Stimulated activated CD8-positive, alpha-beta memory T cell treated with anti-CD3 and anti-CD28 coated beads, Interleukin-15, amount 100 ng/mL, for 4 hours (primary cell): ENCODE data around the gene OPCML.

Experiments used
- DNase-seq, 2 donors: peaks; one replicate each; pipeline ENCODE4 v3.0.0-alpha.2; 2020; ENCODE audit warnings: low read depth in 2 of 2

OPCML gene

DNA sequence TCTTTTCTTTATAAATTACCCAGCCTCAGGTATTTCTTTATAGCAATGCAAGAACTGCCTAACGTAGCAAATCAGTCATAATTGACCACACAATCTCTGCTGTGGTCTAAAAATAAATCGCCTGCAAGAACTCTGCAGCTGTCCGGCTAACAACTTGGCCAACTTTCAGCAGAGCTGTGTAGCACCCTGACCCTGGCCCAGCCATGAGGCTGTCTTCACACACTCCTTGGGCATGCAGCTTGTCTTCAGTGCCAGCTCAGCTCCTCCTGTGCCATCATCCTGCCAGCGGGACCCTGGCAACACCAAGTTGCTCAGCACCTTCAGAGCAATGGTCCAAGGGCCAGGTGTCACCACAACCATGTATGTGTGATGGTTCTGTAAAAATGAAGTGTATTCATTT is 355.6 kb downstream of the OPCML start:
- DNase-seq = no peak

DNA sequence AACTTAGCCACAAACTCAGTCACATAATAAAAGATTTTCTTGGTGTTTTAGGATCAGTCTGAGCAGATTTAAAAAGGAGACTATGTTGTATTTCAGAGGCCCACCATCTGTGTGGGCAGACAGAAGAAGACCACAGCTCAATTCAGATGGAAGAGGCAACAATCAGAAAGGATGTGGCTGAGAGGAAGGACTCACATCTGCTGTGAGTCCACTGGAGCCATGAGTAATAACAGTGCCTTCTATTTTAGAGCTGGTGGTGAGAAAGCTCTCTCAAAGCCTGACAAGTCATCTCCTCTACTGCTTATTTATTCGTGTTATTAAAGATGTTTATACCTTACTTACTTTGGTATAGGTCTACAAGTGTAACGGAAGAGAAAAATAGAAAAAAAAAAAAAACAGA is 357.2 kb downstream of the OPCML start:
- DNase-seq = no peak

DNA sequence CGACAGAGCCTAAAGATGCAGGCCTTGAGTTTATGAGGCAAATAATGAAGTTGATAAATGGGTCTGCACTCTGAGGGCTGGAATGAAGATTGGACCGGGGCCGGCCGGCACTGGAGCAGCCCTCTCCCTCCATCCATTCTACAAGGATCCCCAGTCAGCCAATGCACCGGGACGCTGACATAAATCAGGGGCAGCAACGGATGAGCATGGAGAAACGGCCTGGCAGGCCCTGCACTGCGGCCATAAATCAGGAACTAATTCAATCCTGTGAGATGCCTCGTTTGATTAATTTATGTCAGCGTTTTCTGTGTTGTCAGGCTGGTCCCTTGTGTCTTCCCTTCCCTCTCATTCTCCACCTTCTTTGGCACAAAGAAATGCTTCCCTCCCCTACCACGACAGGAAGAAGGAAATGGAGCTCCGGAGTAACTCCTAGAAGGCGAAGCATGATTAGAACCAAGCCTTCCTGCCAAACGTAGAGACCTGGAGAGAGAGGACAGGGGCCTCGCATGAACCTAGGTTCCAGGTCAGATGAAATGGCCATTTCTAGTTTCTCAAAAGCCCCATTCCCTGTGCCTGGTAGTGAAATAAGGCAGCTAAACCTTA is 358.4 kb downstream of the OPCML start:
- no peak for DNase-seq

DNA sequence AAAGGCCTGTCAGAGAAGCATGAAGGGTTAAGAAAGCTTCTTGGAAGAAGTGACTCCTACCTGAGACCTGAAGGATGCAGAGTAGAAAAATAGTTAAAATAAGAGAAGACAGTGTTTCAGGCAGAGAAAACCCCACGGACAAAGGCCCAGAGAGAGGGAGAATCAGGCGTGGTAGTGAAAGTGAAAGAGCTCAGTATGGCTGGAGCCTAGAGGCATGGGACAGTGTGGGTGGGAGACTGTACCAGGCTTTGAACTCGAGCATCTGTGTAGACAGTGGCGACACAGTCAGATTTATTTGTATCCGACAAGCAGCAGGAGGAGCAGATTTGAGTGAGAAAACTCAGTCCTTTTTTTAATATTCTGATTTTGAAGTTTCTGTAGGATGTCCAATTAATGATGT is 360.0 kb downstream of the OPCML start:
- DNase-seq = no peak

DNA sequence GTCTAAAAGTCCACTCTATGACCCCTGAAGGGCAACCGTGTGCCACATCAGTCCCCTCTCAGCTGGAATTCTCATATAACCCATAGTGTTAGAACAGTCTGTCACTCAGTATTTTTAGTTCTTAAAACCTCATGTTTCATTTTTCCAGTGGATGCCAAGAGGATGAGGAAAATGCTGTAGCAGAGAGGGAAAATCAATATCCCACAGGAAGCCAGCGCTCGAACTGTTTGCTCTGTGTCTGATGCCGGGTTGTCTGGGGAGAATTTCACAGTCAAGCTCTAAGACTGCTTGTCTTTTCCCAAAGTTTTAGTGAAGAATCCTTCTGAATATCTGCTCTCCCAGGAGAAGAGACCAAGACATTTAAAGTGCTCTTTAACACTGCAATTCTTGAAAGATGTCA is 360.9 kb downstream of the OPCML start:
- no peak for DNase-seq

DNA sequence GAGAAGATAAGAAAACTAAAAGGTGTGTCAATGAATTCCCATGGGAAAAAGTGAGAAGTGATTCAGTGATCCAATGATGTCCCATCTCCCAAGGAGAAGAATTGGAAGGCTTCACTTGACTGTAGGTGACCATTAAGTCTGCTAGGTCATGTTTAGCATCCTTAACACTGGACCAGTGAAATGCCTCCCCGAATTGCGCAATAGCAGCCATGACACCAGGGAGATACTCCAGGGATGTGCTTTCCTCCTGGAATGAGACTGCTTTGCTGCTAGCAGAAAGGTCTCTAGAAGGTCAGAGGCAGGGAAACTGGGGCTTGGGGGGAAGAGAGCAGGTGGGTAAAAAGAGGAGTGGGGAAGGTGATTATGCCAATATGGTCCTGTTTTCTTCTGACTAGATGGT is 364.3 kb downstream of the OPCML start:
- no peak for DNase-seq

DNA sequence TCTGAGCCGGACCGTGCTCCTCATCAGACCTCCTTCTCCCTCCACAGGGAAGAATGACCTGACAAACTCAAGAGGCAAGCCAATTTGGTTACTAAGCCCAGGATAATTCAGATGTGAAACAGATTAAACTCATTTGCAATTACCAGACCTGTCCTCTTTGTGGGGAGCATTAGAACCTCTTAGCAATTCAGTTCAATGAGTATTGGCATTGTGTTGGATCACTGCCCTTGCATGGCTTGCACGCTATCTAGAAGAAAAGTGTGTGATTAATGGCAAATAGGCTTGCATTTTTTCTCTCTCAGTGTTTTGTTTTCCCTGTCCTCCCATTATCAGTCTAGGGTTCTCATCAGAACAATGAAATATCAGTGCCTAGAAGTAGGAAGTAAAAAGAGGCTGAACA is 365.6 kb downstream of the OPCML start:
- DNase-seq = no peak

DNA sequence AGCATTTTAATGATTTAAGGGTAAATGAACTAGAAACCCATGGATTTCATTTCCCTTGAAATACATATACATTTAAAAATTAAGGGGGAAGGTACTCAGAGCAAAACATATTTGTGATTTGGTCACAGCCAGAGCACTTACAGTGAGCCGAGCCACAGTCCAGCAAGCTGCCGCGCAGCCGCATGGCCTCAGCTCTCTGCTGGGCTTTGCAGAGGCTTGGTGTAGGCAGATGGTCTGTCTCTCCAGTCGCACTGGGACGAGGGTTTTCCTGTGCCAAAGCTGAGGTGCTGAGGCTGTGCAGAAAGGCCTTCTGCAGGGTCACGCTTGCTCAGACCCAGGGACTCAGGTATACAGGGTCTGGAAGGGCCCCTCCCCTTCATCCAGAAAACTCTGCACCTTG is 367.3 kb downstream of the OPCML start:
- no peak for DNase-seq

DNA sequence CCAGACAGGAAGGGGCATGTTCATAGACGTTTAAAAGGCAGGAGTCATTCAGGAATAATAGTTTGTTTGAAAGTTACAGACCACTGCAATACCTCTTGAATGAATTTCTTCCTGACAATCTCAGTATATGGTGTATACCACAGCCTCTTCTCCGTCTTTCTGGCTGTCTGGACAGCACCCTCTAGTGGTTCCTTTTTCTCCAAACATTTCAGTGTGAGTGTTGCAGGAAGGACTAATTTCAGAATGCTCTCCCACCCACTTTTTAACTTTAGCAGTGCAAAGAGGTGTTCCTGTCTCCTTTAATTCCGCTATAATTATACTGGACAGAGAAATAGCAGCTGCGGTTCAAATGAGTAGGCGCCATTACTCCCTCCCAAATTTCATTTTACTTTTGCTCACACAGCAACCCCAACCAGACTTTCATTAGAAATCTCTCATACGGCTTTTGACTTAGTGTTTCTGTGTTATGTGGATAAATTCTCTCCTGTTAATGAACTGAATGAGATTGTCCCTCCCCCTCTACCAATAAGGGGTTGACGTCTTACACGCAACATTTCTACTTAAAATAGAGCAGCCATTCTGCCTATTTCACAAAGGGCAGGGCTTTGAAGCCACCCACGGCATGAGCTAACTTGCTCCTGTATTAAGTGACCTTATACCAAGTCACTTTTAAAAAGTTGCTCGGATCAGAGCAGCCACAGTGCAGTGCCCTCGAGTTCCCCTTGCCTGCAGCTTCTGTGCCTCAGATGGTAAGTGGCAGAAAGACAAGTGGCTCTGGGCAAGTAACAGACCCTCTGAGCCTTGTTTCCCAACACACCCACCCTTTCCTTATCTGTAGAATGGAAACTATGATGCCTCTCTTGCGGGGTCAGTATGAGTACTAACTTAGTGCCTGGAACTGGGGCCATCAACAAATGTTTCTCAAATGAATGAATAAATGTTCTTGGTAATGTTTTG is 368.6 kb downstream of the OPCML start:
- DNase-seq = no peak

DNA sequence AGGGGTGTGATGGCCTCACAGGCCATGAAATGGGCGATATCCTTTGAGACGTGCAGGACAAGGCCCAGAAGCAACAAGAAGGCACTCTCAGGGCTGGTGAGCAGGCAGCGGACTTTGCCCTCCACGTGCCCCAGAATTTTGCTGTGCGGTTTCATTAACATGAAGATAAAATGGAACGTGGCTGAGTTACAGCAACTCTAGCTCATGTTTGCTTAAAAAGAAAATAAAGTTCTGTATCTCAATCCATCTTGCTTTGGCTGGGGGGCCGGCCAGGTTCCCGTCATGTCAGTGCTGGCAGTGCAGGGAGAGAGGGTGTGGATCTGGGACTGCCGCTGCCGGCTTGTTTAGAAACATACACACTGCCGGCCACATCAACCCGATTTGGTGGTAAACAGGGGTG is 370.1 kb downstream of the OPCML start:
- DNase-seq = no peak

DNA sequence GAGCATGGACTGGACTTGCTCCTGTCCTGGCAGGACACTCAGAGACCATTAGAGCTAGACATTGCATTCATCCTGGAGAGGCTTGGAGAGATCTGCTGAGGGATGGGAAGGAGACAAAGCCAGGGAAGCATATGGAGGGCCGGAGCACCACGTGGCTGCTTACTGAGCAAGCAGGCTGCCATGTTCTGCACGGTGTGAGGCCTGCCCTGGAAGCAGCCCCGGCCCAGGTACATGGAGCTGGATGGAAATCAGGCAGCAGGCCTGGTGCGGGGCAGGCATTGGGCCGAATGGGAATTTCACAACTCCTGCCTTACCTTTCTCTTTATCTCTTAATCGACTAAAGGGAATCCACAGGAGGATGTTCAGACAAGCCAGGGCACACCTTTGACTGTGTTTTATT is 371.5 kb downstream of the OPCML start:
- DNase-seq = no peak

DNA sequence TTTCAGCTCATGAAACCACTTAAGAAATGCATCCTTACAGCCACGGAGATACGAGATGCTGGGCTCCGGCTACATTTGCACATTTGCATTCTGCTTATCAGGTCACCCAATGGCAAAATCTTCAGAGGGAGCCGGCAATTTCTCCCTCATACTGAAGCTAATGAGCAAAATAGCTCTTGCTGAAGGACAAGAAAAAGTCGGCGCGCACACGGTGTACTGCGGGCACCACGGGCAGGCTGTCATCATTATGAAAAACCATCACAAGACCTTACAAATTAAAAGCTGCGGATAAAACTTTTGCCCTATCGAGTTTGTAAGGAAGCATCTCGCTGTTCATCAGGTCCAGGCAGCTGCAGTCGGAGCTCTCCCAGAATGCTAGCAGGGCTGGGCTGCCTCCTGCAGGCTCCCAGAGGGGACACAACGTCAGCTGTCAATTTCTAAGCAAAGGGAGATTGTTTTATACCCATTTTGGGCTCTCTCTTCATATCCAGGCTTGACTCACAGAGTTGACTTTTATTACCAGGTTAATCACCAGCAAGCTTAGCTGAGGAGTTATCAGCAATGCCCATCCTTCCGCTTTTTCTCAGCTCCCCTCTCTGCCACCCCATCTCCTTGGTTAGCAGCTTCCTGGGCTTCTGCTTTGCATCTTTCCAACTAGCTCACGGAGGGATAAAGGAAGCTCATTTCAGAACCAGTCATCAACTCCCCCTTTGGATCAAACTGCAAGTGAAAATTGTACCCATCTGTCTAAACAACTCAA is 375.1 kb downstream of the OPCML start:
- no peak for DNase-seq

DNA sequence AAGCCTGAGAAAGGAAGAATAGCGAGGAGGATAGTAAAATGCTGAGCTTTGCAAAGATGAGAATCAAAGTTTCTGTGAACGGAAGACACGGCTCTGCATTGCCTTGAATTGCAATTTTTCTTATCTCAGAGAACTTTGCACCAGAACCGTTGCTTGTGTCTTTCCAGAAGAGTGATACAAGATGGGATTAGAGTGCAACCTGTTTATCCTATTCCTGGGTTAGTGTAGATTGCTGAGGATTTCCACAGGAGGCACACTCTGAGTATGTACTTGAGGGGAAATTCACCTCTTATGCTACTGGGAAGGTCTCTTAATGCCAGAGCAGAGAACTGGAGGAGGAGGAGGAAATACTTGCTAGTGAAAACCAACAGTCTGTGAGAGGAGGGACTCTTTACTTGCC is 377.5 kb downstream of the OPCML start:
- DNase-seq = no peak

DNA sequence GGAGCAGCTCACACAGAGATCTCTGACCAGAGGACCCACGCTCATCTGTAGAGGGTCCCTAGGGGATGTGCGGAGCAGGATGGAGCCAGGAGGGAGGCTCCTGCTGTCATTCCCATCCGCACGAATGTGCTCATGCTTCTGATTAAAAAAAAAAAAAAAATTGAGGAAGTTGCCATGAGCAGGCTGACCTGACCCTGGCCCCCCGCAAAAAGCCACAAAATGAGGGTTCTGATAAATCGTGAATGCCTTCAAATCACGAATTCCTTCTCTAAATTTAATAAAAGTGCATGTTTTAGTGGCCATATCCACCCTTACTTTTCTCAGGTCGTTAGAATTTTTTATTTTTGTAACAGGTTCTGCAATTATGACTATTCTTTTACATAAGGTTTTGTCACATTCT is 378.2 kb downstream of the OPCML start:
- DNase-seq = no peak

DNA sequence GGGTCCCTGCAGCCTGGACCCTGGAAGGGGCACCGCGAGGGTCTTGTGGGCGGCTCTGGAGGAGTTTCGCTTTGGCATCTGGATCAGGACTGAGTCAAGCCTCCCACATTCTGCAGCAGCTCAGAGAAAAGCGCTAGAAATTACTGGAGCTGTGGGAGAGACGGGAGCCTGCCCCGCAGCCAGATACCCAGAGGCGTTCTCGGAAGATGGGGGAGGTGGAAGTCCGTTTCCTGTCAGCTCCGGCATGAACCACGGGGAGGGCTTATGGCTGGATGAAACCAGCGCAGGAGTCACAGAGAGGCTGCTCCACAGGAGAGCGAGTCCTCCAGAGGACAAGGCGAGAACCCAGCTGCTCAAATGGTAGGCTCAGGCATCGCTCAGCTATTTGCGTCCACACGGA is 379.3 kb downstream of the OPCML start:
- DNase-seq = no peak

DNA sequence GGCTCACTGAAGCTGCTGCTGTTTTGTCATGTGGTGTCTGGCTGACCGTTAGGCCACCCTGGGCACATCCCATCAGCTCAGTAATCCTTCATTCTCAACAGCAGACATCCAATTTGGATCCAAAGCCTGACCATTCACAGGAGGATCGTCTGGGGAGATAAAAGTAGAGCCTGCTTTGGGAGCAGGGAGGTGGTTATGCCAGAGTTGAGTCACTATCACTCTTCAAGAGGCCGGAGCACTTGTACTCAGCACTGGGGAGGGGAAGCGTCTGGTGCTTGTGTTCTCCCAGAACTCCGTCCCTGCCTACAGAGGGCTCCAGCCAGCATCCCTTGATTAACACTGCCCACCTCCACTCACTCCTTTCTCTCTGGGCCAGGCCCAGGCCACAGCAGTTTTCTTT is 382.6 kb downstream of the OPCML start:
- no peak for DNase-seq

DNA sequence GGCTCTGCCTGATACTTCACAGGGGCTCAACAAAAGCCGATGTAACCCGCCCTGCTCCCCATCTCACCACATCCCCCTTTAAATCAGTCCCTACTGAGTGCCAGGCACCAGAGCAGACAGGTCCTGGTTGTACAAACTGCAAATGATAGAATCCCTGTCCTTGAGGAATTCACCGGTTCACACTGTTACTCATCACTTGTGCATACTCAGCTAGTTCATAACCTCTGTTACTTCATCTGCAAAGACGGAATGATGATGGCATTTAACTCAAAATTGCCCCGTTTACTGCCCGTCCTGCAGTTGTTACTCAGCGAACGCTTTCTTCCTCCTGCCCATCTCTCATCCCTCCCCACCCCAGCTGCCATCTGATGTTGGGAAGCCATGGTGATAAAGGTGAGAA is 384.7 kb downstream of the OPCML start:
- no peak for DNase-seq

DNA sequence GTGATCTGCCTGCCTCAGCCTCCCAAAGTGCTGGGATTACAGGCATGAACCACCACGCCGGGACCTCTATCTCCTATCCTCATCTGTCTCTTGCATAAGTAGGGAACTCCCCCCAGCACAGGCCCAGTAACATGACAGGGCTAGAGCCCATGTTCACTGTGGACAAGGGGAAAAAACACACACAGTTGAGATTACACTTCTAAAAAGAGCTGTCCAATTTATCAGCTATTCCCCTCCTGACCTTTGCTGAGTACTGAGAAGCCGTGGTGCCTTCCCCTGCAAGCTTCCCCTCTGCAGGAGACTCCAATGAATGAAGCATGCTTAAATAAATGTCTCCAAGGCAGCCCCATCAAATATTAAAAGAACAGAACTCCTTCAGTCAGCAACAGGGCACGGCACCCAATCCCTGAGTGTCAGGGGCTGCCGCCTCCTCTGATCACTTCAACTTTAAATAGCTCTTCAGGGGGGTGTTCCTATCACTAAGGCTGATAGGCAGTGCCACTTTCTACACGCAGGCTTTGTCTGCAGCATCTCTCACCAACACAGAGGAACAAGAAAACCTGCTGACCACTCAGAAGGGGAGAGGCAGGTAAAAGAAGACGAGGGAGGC is 385.5 kb downstream of the OPCML start:
- DNase-seq = no peak

DNA sequence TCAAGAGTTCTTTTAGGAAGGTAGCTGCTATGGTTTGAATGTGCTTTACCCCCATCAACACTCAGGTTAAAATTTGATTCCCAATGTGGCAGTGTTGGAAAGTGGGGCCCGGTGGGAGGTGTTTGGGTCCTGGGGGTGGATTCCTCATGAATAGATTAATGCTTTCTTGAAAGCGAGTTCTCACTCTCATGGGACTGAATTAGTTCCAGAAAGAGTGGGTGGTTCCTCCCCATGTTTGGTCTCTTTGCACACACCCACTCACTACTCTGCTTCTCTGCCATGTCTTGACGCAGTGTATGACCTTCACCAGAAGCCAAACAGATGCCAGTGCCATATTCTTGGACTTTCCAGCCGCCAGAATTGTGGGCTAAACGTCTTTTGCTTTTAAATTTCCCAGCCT is 394.4 kb downstream of the OPCML start:
- DNase-seq = no peak

DNA sequence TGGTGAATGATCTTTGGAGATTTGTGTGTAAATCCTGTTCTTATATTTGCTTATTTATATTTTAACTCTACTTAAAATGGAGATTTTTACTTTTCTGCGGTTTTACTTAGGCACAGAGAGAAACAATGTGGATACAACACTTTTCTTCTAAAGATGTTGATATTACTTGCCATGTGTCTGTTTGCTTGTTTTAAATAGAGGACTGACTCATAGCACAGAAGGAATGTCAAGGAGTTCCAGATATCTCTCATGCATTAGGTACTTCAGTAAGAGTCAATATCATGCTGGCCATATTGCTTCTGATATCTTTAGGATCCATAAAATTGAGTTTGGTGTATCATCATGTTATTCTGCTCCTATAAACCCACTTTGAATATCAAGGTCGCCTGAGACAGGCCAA is 395.0 kb downstream of the OPCML start:
- no peak for DNase-seq

DNA sequence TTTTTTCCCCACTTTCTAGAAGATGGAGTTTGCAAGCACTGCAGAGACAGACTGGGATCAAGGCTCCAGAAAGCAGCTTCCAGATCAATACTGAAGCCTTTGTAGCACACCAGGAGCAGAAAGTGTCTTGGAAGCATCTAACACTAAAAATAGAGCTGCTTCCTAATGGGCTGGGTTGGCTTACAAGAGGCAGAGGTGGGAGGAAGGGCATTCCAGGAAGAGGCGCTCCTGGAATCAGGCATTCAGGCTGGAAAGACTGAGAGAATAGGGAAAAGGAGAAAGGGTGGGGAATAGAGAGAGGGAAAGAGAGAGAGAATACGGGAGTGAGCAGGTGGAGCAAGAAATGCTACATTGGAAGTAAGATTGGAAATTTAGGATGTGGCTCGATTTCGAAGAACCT is 395.9 kb downstream of the OPCML start:
- DNase-seq = no peak
